WTC11 (cell line): ENCODE results near the gene H1-8. TPM values are rescaled to one million over a fixed set of nuclear protein-coding genes. Genes with fewer than 3 reads are reported as not detected.

ENCODE experiments used
- ATAC-seq: fragments of 200-7000 bp; cut with Tn5 transposase; 2 replicates; pipeline ENCODE4 v1.10.0; 2021; ENCODE audit warnings: mild to moderate bottlenecking, moderate library complexity
- CTCF ChIA-PET: fragments of 300-600 bp; sonication (Branson Sonifier 250); formaldehyde crosslinking; loops from one replicate; lab custom pipeline; 2021; ENCODE audit warnings: antibody characterized with exemption; lab: Charles Lee
- POLR2A ChIA-PET: fragments of 350-600 bp; sonication (Branson Sonifier 250); formaldehyde crosslinking; loops from one replicate; lab custom pipeline; 2021; ENCODE audit warnings: antibody characterized with exemption; lab: Charles Lee
- DNase-seq: peaks from one replicate; pipeline ENCODE4 v3.0.0; 2021; ENCODE audit warnings: low spot score
- H3K27ac Mint-ChIP-seq: 2 replicates; pipeline ENCODE4 v1.8.0; 2021; ENCODE audit warnings: mixed read lengths
- H3K27me3 Mint-ChIP-seq: 2 replicates; pipeline ENCODE4 v1.8.0; 2021; ENCODE audit warnings: low read depth, mild to moderate bottlenecking, moderate library complexity, mixed read lengths
- H3K36me3 Mint-ChIP-seq: 2 replicates; pipeline ENCODE4 v1.8.0; 2021; ENCODE audit warnings: mixed read lengths
- H3K4me1 Mint-ChIP-seq: 2 replicates; pipeline ENCODE4 v1.8.0; 2022; ENCODE audit warnings: mixed read lengths
- H3K4me3 Mint-ChIP-seq: 2 replicates; pipeline ENCODE4 v1.8.0; 2021; ENCODE audit warnings: mild to moderate bottlenecking, moderate library complexity, mixed read lengths
- H3K9me3 Mint-ChIP-seq: 2 replicates; pipeline ENCODE4 v1.8.0; 2021; ENCODE audit warnings: mixed read lengths
- ARID4B ChIP-seq: sonication (generic); formaldehyde crosslinking; IDR thresholded peaks from 2 replicates; pipeline ENCODE4 v1.8.0; 2023; ENCODE audit warnings: missing genetic modification reagents, mild to moderate bottlenecking, borderline replicate concordance
- ELF4 ChIP-seq: sonication (generic); formaldehyde crosslinking; IDR thresholded peaks from 2 replicates; pipeline ENCODE4 v1.8.1; 2022; ENCODE audit warnings: low read depth, mild to moderate bottlenecking, moderate library complexity, missing genetic modification reagents
- FOXK1 ChIP-seq: sonication (generic); formaldehyde crosslinking; IDR thresholded peaks from 2 replicates; pipeline ENCODE4 v1.8.0; 2022; ENCODE audit warnings: mild to moderate bottlenecking, moderate library complexity, missing genetic modification reagents
- FOXP1 ChIP-seq: sonication (generic); formaldehyde crosslinking; IDR thresholded peaks from 2 replicates; pipeline ENCODE4 v1.8.0; 2022; ENCODE audit warnings: missing genetic modification reagents, mild to moderate bottlenecking, moderate library complexity, borderline replicate concordance
- FOXP4 ChIP-seq: sonication (generic); formaldehyde crosslinking; IDR thresholded peaks from 2 replicates; pipeline ENCODE4 v1.8.0; 2022; ENCODE audit warnings: mild to moderate bottlenecking, missing genetic modification reagents
- GABPB1 ChIP-seq: sonication (generic); formaldehyde crosslinking; IDR thresholded peaks from 2 replicates; pipeline ENCODE4 v1.8.1; 2023; ENCODE audit warnings: mild to moderate bottlenecking, missing genetic modification reagents
- MYBL2 ChIP-seq: sonication (generic); formaldehyde crosslinking; IDR thresholded peaks from 2 replicates; pipeline ENCODE4 v1.8.1; 2023; ENCODE audit warnings: mild to moderate bottlenecking, moderate library complexity, missing genetic modification reagents
- NR1H2 ChIP-seq: sonication (generic); formaldehyde crosslinking; IDR thresholded peaks from 2 replicates; pipeline ENCODE4 v1.9.0; 2021; ENCODE audit warnings: mild to moderate bottlenecking, moderate library complexity, missing genetic modification reagents
- NR2C2 ChIP-seq: sonication (generic); formaldehyde crosslinking; IDR thresholded peaks from 2 replicates; pipeline ENCODE4 v1.8.0; 2022; ENCODE audit warnings: mild to moderate bottlenecking, missing genetic modification reagents
- PRDM15 ChIP-seq: sonication (generic); formaldehyde crosslinking; IDR thresholded peaks from 2 replicates; pipeline ENCODE4 v1.8.0; 2022; ENCODE audit warnings: missing genetic modification reagents
- ZNF138 ChIP-seq: sonication (generic); formaldehyde crosslinking; conservative IDR thresholded peaks from 2 replicates; pipeline ENCODE4 v1.8.1; 2022; ENCODE audit warnings: mild to moderate bottlenecking, moderate library complexity, missing genetic modification reagents
- ZNF232 ChIP-seq: sonication (generic); formaldehyde crosslinking; IDR thresholded peaks from 2 replicates; pipeline ENCODE4 v1.8.0; 2022; ENCODE audit warnings: mild to moderate bottlenecking, missing genetic modification reagents
- ZNF263 ChIP-seq: sonication (generic); formaldehyde crosslinking; IDR thresholded peaks from 2 replicates; pipeline ENCODE4 v1.8.1; 2022; ENCODE audit warnings: low read depth, mild to moderate bottlenecking, moderate library complexity, missing genetic modification reagents
- ZNF317 ChIP-seq: sonication (generic); formaldehyde crosslinking; IDR thresholded peaks from 2 replicates; pipeline ENCODE4 v1.8.1; 2023; ENCODE audit warnings: low read depth, mild to moderate bottlenecking, moderate library complexity, missing genetic modification reagents, borderline replicate concordance
- ZNF671 ChIP-seq: fragments of 250-450 bp; sonication (Bioruptor Pico); IDR thresholded peaks from 2 replicates; pipeline ENCODE4 v1.8.0; 2021; ENCODE audit warnings: mild to moderate bottlenecking
- total RNA-seq: library from RNA; stranded (reverse); gene quantifications from 3 replicates; pipeline ENCODE4 v1.2.3, GENCODE V29; 2021
- TF ChIP-seq, protein P1 (sequence below): sonication (generic); formaldehyde crosslinking; IDR thresholded peaks from 2 replicates; pipeline ENCODE4 v1.8.1; 2022; ENCODE audit warnings: missing genetic modification reagents, borderline replicate concordance
- TF ChIP-seq, protein P2 (sequence below): sonication (generic); formaldehyde crosslinking; IDR thresholded peaks from 2 replicates; pipeline ENCODE4 v1.8.1; 2023; ENCODE audit warnings: mild to moderate bottlenecking, missing genetic modification reagents, moderate library complexity
- TF ChIP-seq, protein P3 (sequence below): fragments of 250-450 bp; sonication (Bioruptor Pico); IDR thresholded peaks from 2 replicates; pipeline ENCODE4 v1.8.0; 2021; ENCODE audit warnings: mild to moderate bottlenecking

Gene H1-8
- total RNA-seq, 1 experiment from 2014 or later: not detected

- H3K27me3 Mint-ChIP-seq: no peaks in the 10 kb centered on the region
- DNase-seq: no peak
- CTCF ChIA-PET: no interaction called here
- TF ChIP-seq PRDM15 (CRISPR knock-in tag) (no peak), MYBL2 (no peak), ZNF317 (CRISPR knock-in tag) (no peak), ZNF232 (CRISPR knock-in tag) (no peak), FOXP4 (no peak), NR1H2 (no peak), ZNF138 (CRISPR knock-in tag) (no peak), ARID4B (CRISPR knock-in tag) (no peak), ZNF671 (CRISPR knock-in tag) (no peak), ELF4 (CRISPR knock-in tag) (no peak), ZNF263 (no peak), FOXK1 (CRISPR knock-in tag) (no peak), NR2C2 (CRISPR knock-in tag) (no peak), GABPB1 (no peak), FOXP1 (CRISPR knock-in tag) (no peak)
- TF ChIP-seq, protein P1, sequence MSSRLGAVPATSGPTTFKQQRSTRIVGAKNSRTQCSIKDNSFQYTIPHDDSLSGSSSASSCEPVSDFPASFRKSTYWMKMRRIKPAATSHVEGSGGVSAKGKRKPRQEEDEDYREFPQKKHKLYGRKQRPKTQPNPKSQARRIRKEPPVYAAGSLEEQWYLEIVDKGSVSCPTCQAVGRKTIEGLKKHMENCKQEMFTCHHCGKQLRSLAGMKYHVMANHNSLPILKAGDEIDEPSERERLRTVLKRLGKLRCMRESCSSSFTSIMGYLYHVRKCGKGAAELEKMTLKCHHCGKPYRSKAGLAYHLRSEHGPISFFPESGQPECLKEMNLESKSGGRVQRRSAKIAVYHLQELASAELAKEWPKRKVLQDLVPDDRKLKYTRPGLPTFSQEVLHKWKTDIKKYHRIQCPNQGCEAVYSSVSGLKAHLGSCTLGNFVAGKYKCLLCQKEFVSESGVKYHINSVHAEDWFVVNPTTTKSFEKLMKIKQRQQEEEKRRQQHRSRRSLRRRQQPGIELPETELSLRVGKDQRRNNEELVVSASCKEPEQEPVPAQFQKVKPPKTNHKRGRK: no peak
- TF ChIP-seq, protein P2, sequence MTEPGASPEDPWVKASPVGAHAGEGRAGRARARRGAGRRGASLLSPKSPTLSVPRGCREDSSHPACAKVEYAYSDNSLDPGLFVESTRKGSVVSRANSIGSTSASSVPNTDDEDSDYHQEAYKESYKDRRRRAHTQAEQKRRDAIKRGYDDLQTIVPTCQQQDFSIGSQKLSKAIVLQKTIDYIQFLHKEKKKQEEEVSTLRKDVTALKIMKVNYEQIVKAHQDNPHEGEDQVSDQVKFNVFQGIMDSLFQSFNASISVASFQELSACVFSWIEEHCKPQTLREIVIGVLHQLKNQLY (CRISPR knock-in tag): no peak
- TF ChIP-seq, protein P3, sequence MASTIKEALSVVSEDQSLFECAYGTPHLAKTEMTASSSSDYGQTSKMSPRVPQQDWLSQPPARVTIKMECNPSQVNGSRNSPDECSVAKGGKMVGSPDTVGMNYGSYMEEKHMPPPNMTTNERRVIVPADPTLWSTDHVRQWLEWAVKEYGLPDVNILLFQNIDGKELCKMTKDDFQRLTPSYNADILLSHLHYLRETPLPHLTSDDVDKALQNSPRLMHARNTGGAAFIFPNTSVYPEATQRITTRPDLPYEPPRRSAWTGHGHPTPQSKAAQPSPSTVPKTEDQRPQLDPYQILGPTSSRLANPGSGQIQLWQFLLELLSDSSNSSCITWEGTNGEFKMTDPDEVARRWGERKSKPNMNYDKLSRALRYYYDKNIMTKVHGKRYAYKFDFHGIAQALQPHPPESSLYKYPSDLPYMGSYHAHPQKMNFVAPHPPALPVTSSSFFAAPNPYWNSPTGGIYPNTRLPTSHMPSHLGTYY (CRISPR knock-in tag): no peak
- TF ChIP-seq, all 79 proteins: peak for 0
- no peak for ATAC-seq
- POLR2A ChIA-PET: interaction anchor here (0.6 kb wide), 1 partner anchor 279 kb away, joined by 5 read pairs; no protein-coding TSS in a partner anchor
- H3K4me1 Mint-ChIP-seq: peaks cover 38% of the 10 kb centered on the region
- no peaks in the 10 kb centered on the region for H3K36me3 Mint-ChIP-seq
- H3K27ac Mint-ChIP-seq: no peak overlapping the region
- no peaks in the 10 kb centered on the region for H3K9me3 Mint-ChIP-seq
- H3K4me3 Mint-ChIP-seq: no peak overlapping the region
Measured at GRCh38 chr3:129532261-129532660, 10.7 kb upstream of the H1-8 start.
